Keratinocyte (primary cell): ENCODE results near the gene APOB. TPM values are rescaled to one million over a fixed set of nuclear protein-coding genes. Genes with fewer than 3 reads are reported as not detected.

Experiments
- DNase-seq: peaks from one replicate; pipeline ENCODE4 v3.0.0-alpha.2; 2011; ENCODE audit warnings: low read depth, missing footprints, low spot score
- FAIRE-seq: peaks from 2 replicates; lab custom pipeline; 2011; peaks lifted over from hg19 to GRCh38; lab: Jason Lieb, UNC
- H2AFZ ChIP-seq: 2 replicates; pipeline ENCODE4 v1.6.0; 2012; ENCODE audit warnings: low read length, control low read depth, inconsistent platforms; ENCODE audit not compliant: control insufficient read depth
- H3K27ac ChIP-seq: 2 replicates; pipeline ENCODE4 v1.5.1; 2011; ENCODE audit warnings: low read length; ENCODE audit not compliant: control insufficient read depth, insufficient read depth
- H3K27me3 ChIP-seq: 3 replicates; pipeline ENCODE4 v1.6.0; 2011; ENCODE audit warnings: low read length; ENCODE audit not compliant: control insufficient read depth, insufficient read depth; ENCODE audit errors: extremely low read depth
- H3K36me3 ChIP-seq, 2 experiments: 2 replicates in 1 of 2; 3 replicates in 1 of 2; pipeline ENCODE4 v1.5.1; 2011; ENCODE audit warnings: low read length in 2 of 2, mild to moderate bottlenecking in 1 of 2; ENCODE audit not compliant: control insufficient read depth in 2 of 2, insufficient read depth in 2 of 2; ENCODE audit errors: extremely low read depth in 1 of 2
- H3K4me1 ChIP-seq: 3 replicates; pipeline ENCODE4 v1.5.1; 2011; ENCODE audit warnings: low read length; ENCODE audit not compliant: control insufficient read depth, insufficient read depth; ENCODE audit errors: extremely low read depth
- H3K4me2 ChIP-seq: 3 replicates; pipeline ENCODE4 v1.6.0; 2011; ENCODE audit warnings: low read depth, low read length; ENCODE audit not compliant: control insufficient read depth, insufficient read depth; ENCODE audit errors: extremely low read depth
- H3K4me3 ChIP-seq, 3 experiments: fragments of 200-600 bp in 1 of 3; sonication (generic) in 1 of 3; 2 replicates in 2 of 3; 3 replicates in 1 of 3; pipeline ENCODE4 v1.5.1; 2011 to 2016; ENCODE audit warnings: low read length in 3 of 3, mild to moderate bottlenecking in 3 of 3, control low read depth in 2 of 3, inconsistent platforms in 1 of 3, low read depth in 1 of 3, mixed read lengths in 1 of 3, mixed run types in 1 of 3, moderate library complexity in 1 of 3; ENCODE audit not compliant: control insufficient read depth in 2 of 3, insufficient read depth in 2 of 3; ENCODE audit errors: extremely low read depth in 1 of 3
- H3K79me2 ChIP-seq: 2 replicates; pipeline ENCODE4 v1.6.0; 2012; ENCODE audit warnings: low read length; ENCODE audit not compliant: control insufficient read depth, insufficient read depth
- H3K9ac ChIP-seq: 3 replicates; pipeline ENCODE4 v1.6.0; 2011; ENCODE audit warnings: low read length; ENCODE audit not compliant: control insufficient read depth, insufficient read depth; ENCODE audit errors: extremely low read depth
- H3K9me1 ChIP-seq: 3 replicates; pipeline ENCODE4 v1.6.0; 2011; ENCODE audit warnings: low read length; ENCODE audit not compliant: control insufficient read depth, insufficient read depth; ENCODE audit errors: extremely low read depth
- H3K9me3 ChIP-seq: 2 replicates; pipeline ENCODE4 v1.5.1; 2012; ENCODE audit warnings: low read depth, low read length; ENCODE audit not compliant: control insufficient read depth
- H4K20me1 ChIP-seq: 3 replicates; pipeline ENCODE4 v1.6.0; 2011; ENCODE audit warnings: low read length; ENCODE audit not compliant: control insufficient read depth, insufficient read depth; ENCODE audit errors: extremely low read depth
- EZH2 ChIP-seq: IDR thresholded peaks from one replicate; pipeline ENCODE4 v1.6.1; 2012; ENCODE audit warnings: inconsistent platforms, mild to moderate bottlenecking, low read length, moderate library complexity
- dilution Hi-C: fragments of 300-500 bp; cut with MboI; formaldehyde crosslinking; loops from one replicate; pipeline ENCODE4 v1.7.0; 2020; ENCODE audit warnings: low sequenced_read_pairs; ENCODE audit not compliant: extremely low pct_ligation_motif_present
- polyA plus RNA-seq, 5 experiments: library from polyadenylated mRNA; depleted of rRNA in 3 of 5; stranded (reverse) in 3 of 5; stranded (forward) in 1 of 5; unstranded in 1 of 5; fragments of >200 nt; gene quantifications; 1 replicate in 1 of 5; 2 replicates in 3 of 5; 3 replicates in 1 of 5; pipeline versions ENCODE4 v1.2.1 to v1.2.3, GENCODE V29; 2011 to 2012; ENCODE audit warnings: missing spikeins in 2 of 5, low read depth in 1 of 5, low replicate concordance in 1 of 5
- TF ChIP-seq, protein P1 (sequence below), 3 experiments: IDR thresholded peaks in 1 of 3; conservative IDR thresholded peaks in 1 of 3; optimal IDR thresholded peaks in 1 of 3; 2 replicates in 2 of 3; 3 replicates in 1 of 3; pipeline versions ENCODE3 to v1.5.1; 2011; ENCODE audit warnings: low read length in 3 of 3, mild to moderate bottlenecking in 3 of 3, moderate library complexity in 2 of 3, control low read depth in 1 of 3, inconsistent platforms in 1 of 3; ENCODE audit not compliant: insufficient read depth in 2 of 3; ENCODE audit errors: extremely low read depth in 1 of 3

The APOB gene
- polyA plus RNA-seq, 1 donor (not counting 4 experiments of a cell fraction or from before 2014, with no cell fraction given) = 0.01 TPM

GRCh38 chr2:21028021-21028947 is 15.6 kb downstream of the APOB start:
- H4K20me1 ChIP-seq = no peaks in the 10 kb centered on the region
- no peak overlapping the region for H3K27ac ChIP-seq
- no peaks in the 10 kb centered on the region for H3K4me1 ChIP-seq
- no peak overlapping the region for H3K4me2 ChIP-seq
- no peaks in the 10 kb centered on the region for H3K9me3 ChIP-seq
- dilution Hi-C loops = no loop called here
- DNase-seq = no peak
- H3K4me3 ChIP-seq = no peak overlapping the region
- no peaks in the 10 kb centered on the region for H3K9me1 ChIP-seq
- no peaks in the 10 kb centered on the region for H3K27me3 ChIP-seq
- no peak for FAIRE-seq
- H3K36me3 ChIP-seq = no peaks in the 10 kb centered on the region
- TF ChIP-seq, protein P1, sequence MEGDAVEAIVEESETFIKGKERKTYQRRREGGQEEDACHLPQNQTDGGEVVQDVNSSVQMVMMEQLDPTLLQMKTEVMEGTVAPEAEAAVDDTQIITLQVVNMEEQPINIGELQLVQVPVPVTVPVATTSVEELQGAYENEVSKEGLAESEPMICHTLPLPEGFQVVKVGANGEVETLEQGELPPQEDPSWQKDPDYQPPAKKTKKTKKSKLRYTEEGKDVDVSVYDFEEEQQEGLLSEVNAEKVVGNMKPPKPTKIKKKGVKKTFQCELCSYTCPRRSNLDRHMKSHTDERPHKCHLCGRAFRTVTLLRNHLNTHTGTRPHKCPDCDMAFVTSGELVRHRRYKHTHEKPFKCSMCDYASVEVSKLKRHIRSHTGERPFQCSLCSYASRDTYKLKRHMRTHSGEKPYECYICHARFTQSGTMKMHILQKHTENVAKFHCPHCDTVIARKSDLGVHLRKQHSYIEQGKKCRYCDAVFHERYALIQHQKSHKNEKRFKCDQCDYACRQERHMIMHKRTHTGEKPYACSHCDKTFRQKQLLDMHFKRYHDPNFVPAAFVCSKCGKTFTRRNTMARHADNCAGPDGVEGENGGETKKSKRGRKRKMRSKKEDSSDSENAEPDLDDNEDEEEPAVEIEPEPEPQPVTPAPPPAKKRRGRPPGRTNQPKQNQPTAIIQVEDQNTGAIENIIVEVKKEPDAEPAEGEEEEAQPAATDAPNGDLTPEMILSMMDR (optimal IDR thresholded peaks at IDR 0.05 in 1 of 3, IDR thresholded peaks at IDR 0.05 in 1 of 3, conservative IDR thresholded peaks at IDR 0.05 in 1 of 3; ENCODE audit: extremely low read depth in 1 of 3, insufficient read depth in 2 of 3, low read length in 3 of 3) = no peak
- no peak for TF ChIP-seq EZH2
- no peaks in the 10 kb centered on the region for H3K79me2 ChIP-seq
- no peak overlapping the region for H3K9ac ChIP-seq
- H2AFZ ChIP-seq = no peak overlapping the region

- no peak overlapping the region for H3K4me2 ChIP-seq
- no peak overlapping the region for H2AFZ ChIP-seq
- TF ChIP-seq EZH2 = no peak
- TF ChIP-seq, protein P1 (optimal IDR thresholded peaks at IDR 0.05 in 1 of 3, IDR thresholded peaks at IDR 0.05 in 1 of 3, conservative IDR thresholded peaks at IDR 0.05 in 1 of 3; ENCODE audit: extremely low read depth in 1 of 3, insufficient read depth in 2 of 3, low read length in 3 of 3) = no peak
- no peak overlapping the region for H3K9ac ChIP-seq
- no peak overlapping the region for H3K27ac ChIP-seq
- dilution Hi-C loops = no loop called here
- no peaks in the 10 kb centered on the region for H3K4me1 ChIP-seq
- FAIRE-seq (no peak), DNase-seq (no peak)
- H3K27me3 ChIP-seq = no peaks in the 10 kb centered on the region
- no peaks in the 10 kb centered on the region for H4K20me1 ChIP-seq
- H3K9me1 ChIP-seq = no peaks in the 10 kb centered on the region
- no peaks in the 10 kb centered on the region for H3K36me3 ChIP-seq
- H3K79me2 ChIP-seq = no peaks in the 10 kb centered on the region
- H3K9me3 ChIP-seq = no peaks in the 10 kb centered on the region
- no peak overlapping the region for H3K4me3 ChIP-seq
These were observed 17.2 kb downstream of the APOB start for GRCh38 chr2:21026479-21027282.
